GM12865 (cell line): ENCODE data around the gene GRK1.

Experiments used
- DNase-seq: peaks from one replicate; pipeline ENCODE4 v3.0.0; 2010; ENCODE audit warnings: low read depth
- H3K4me3 ChIP-seq: 2 replicates; pipeline ENCODE4 v1.5.1; 2011; ENCODE audit warnings: mild to moderate bottlenecking, low read depth, low read length, control low read depth
- CTCF ChIP-seq: IDR thresholded peaks from 2 replicates; pipeline ENCODE4 v1.5.1; 2011; ENCODE audit warnings: low read length, control low read depth, low read depth, inconsistent platforms; ENCODE audit not compliant: insufficient read depth; ENCODE audit errors: missing control alignments

Gene GRK1

GRCh38 chr13:113633485-113633873 is 33.5 kb upstream of the GRK1 start:
- H3K4me3 ChIP-seq = no peak overlapping the region
- DNase-seq = no peak
- no peak for TF ChIP-seq CTCF

DNA sequence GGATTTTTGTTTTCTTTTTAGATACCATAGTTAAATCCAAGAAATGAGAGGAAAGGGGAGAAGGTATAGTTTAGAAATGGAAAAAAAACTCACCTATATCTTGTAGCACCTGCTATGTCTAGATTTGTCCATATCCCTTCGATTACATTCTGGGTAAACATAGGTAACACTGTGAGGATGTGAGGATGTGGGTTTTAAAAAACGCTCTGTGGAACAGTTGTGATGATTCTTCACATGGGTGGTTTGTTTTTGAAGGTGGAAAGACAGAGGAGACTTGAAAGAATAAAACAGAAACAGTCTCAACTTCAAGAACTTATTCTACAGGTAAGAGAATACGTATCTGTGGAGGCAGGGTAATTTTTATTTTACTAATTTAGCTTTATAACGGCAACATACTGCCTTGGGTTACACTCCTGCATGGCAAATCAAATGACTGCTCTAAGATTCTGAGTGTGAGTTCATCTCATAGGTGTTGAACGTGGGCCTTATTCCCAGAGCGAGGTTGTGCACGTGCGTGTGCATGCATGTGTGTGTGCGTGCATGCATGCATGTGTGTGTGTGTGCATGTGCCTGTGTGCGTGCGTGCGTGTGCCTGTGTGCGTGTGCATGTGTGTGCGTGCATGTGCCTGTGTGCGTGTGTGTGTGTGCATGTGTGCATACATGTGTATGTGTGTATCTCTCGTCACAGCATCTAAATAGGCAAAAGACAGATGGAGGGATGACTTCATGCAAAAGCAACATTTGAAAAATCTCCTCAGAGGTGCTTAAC is 32.6 kb upstream of the GRK1 start:
- DNase-seq = no peak
- TF ChIP-seq CTCF = no peak
- no peak overlapping the region for H3K4me3 ChIP-seq

DNA sequence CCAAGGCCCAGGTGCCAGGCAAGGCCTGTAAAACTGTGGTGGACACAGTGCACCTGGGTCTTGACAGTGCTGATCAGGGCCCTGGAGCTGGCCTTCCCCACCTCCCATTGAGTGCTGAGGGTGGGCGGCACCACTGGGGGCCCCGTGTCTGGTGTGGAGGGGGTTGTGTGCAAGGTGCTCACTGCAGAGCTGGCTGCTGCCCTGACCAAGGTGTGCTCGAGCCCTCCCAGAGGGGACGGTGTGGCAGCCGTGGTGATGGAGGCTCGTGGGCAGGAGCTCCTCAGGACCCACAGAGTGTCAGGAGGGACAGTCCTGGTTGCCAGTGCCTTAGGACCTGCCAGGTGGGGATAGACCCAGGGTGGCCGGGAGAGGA is 32.0 kb upstream of the GRK1 start:
- no peak for DNase-seq
- no peak overlapping the region for H3K4me3 ChIP-seq
- no peak for TF ChIP-seq CTCF

- no peak overlapping the region for H3K4me3 ChIP-seq
- TF ChIP-seq CTCF = no peak
- DNase-seq = no peak
Observed at GRCh38 chr13:113635709-113636108, 31.3 kb upstream of the GRK1 start.

DNA sequence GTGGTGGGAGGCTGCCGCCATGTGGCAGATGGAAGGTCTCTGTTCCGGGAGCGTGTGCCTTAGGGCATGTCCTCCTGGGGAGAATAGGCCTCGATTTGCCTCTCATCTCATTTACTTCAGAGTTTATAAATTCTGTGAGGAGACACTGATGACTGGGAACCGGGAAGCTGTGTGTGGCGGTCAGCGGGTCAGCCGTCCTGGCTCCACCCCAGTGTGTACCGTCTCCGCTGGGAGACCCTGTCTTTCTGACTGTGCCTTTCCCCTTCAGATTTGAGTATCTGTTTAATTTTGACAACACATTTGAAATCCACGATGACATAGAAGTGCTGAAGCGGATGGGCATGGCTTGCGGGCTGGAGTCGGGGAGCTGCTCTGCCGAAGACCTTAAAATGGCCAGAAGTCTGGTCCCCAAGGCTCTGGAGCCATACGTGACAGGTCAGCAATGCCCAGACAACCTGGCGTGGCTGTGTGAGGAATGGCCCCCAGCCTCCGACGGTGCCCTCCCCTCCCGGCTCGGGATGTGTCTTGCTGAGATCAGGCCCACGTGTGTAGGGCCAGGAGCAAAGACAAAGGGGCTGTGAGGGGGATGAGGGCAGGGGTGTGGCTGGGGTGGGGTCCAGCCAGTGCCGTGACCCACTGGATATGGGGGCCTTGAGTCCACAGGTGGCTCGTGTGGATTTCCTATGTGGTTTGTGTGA is 30.6 kb upstream of the GRK1 start:
- no peak for DNase-seq
- H3K4me3 ChIP-seq = no peak overlapping the region
- no peak for TF ChIP-seq CTCF

GRCh38 chr13:113637262-113638160 is 29.5 kb upstream of the GRK1 start:
- no peak overlapping the region for H3K4me3 ChIP-seq
- DNase-seq = no peak
- no peak for TF ChIP-seq CTCF
